ENCODE measurements around the gene SUPT4H1.

SUPT4H1 gene

GRCh38 chr17:58373923-58374322 lies 21.9 kb upstream of the SUPT4H1 start:
- Mint-ChIP-seq H3K36me3 (ENCODE audit: low read depth) (peaks cover 3% of the 10 kb centered on the region), H3K4me3 (no peak overlapping the region), H3K27me3 (no peaks in the 10 kb centered on the region), H3K9me3 (no peaks in the 10 kb centered on the region), H3K27ac (no peak overlapping the region), H3K4me1 (ENCODE audit: low read depth) (peaks cover 24% of the 10 kb centered on the region)

GRCh38 chr17:58373003-58373402 lies 21.0 kb upstream of the SUPT4H1 start:
- Mint-ChIP-seq H3K27me3 (no peaks in the 10 kb centered on the region), H3K27ac (no peak overlapping the region), H3K4me1 (ENCODE audit: low read depth) (peaks cover 21% of the 10 kb centered on the region), H3K4me3 (no peak overlapping the region), H3K9me3 (no peaks in the 10 kb centered on the region), H3K36me3 (ENCODE audit: low read depth) (peaks cover 3% of the 10 kb centered on the region)

GRCh38 chr17:58371300-58371950 lies 19.4 kb upstream of the SUPT4H1 start:
- H3K27ac Mint-ChIP-seq: no peak overlapping the region
- no peaks in the 10 kb centered on the region for H3K9me3 Mint-ChIP-seq
- H3K4me3 Mint-ChIP-seq: no peak overlapping the region
- H3K4me1 Mint-ChIP-seq (ENCODE audit: low read depth): peaks cover 21% of the 10 kb centered on the region
- peaks cover 3% of the 10 kb centered on the region for H3K36me3 Mint-ChIP-seq (ENCODE audit: low read depth)
- no peaks in the 10 kb centered on the region for H3K27me3 Mint-ChIP-seq

- Mint-ChIP-seq H3K4me1 (ENCODE audit: low read depth) (peaks cover 21% of the 10 kb centered on the region), H3K27me3 (no peaks in the 10 kb centered on the region), H3K36me3 (ENCODE audit: low read depth) (peaks cover 3% of the 10 kb centered on the region), H3K9me3 (no peaks in the 10 kb centered on the region), H3K4me3 (no peak overlapping the region), H3K27ac (no peak overlapping the region)
Observed at GRCh38 chr17:58370716-58371115, 18.7 kb upstream of the SUPT4H1 start.

- Mint-ChIP-seq H3K36me3 (ENCODE audit: low read depth) (peaks cover 3% of the 10 kb centered on the region), H3K4me3 (no peak overlapping the region), H3K27ac (no peak overlapping the region), H3K9me3 (no peaks in the 10 kb centered on the region), H3K4me1 (ENCODE audit: low read depth) (peaks cover 21% of the 10 kb centered on the region), H3K27me3 (no peaks in the 10 kb centered on the region)
Observed at GRCh38 chr17:58370309-58370708, 18.3 kb upstream of the SUPT4H1 start.

GRCh38 chr17:58369214-58370031 lies 17.4 kb upstream of the SUPT4H1 start:
- no peak overlapping the region for H3K27ac Mint-ChIP-seq
- peaks cover 21% of the 10 kb centered on the region for H3K4me1 Mint-ChIP-seq (ENCODE audit: low read depth)
- H3K36me3 Mint-ChIP-seq (ENCODE audit: low read depth): peaks cover 3% of the 10 kb centered on the region
- H3K9me3 Mint-ChIP-seq: no peaks in the 10 kb centered on the region
- H3K4me3 Mint-ChIP-seq: no peak overlapping the region
- H3K27me3 Mint-ChIP-seq: no peaks in the 10 kb centered on the region

- Mint-ChIP-seq H3K27me3 (no peaks in the 10 kb centered on the region), H3K27ac (no peak overlapping the region), H3K4me3 (no peak overlapping the region), H3K36me3 (ENCODE audit: low read depth) (peaks cover 3% of the 10 kb centered on the region), H3K4me1 (ENCODE audit: low read depth) (peaks cover 21% of the 10 kb centered on the region), H3K9me3 (no peaks in the 10 kb centered on the region)
Observed at GRCh38 chr17:58368860-58369213, 16.8 kb upstream of the SUPT4H1 start.

GRCh38 chr17:58367461-58367860 lies 15.5 kb upstream of the SUPT4H1 start:
- Mint-ChIP-seq H3K36me3 (ENCODE audit: low read depth) (peaks cover 3% of the 10 kb centered on the region), H3K4me3 (no peak overlapping the region), H3K27me3 (no peaks in the 10 kb centered on the region), H3K27ac (no peak overlapping the region), H3K9me3 (no peaks in the 10 kb centered on the region), H3K4me1 (ENCODE audit: low read depth) (peaks cover 21% of the 10 kb centered on the region)

- H3K27ac Mint-ChIP-seq: no peak overlapping the region
- H3K4me1 Mint-ChIP-seq (ENCODE audit: low read depth): peaks cover 20% of the 10 kb centered on the region
- no peak overlapping the region for H3K4me3 Mint-ChIP-seq
- H3K36me3 Mint-ChIP-seq (ENCODE audit: low read depth): peaks cover 3% of the 10 kb centered on the region
- H3K27me3 Mint-ChIP-seq: no peaks in the 10 kb centered on the region
- H3K9me3 Mint-ChIP-seq: no peaks in the 10 kb centered on the region
Observed at GRCh38 chr17:58365980-58366595, 14.1 kb upstream of the SUPT4H1 start.

GRCh38 chr17:58365185-58365979 lies 13.4 kb upstream of the SUPT4H1 start:
- no peak overlapping the region for H3K4me3 Mint-ChIP-seq
- H3K9me3 Mint-ChIP-seq: no peaks in the 10 kb centered on the region
- H3K27ac Mint-ChIP-seq: no peak overlapping the region
- H3K27me3 Mint-ChIP-seq: no peaks in the 10 kb centered on the region
- peaks cover 13% of the 10 kb centered on the region for H3K4me1 Mint-ChIP-seq (ENCODE audit: low read depth)
- peaks cover under 1% of the 10 kb centered on the region for H3K36me3 Mint-ChIP-seq (ENCODE audit: low read depth)

- no peak overlapping the region for H3K27ac Mint-ChIP-seq
- no peaks in the 10 kb centered on the region for H3K36me3 Mint-ChIP-seq (ENCODE audit: low read depth)
- H3K27me3 Mint-ChIP-seq: no peaks in the 10 kb centered on the region
- H3K4me1 Mint-ChIP-seq (ENCODE audit: low read depth): peaks cover 8% of the 10 kb centered on the region
- H3K9me3 Mint-ChIP-seq: no peaks in the 10 kb centered on the region
- H3K4me3 Mint-ChIP-seq: no peak overlapping the region
Observed at GRCh38 chr17:58364270-58364942, 12.4 kb upstream of the SUPT4H1 start.

GRCh38 chr17:58363457-58364185 lies 11.6 kb upstream of the SUPT4H1 start:
- no peaks in the 10 kb centered on the region for H3K36me3 Mint-ChIP-seq (ENCODE audit: low read depth)
- H3K27me3 Mint-ChIP-seq: no peaks in the 10 kb centered on the region
- no peak overlapping the region for H3K4me3 Mint-ChIP-seq
- peak overlapping the region; percentile 45 for H3K27ac Mint-ChIP-seq
- H3K9me3 Mint-ChIP-seq: no peaks in the 10 kb centered on the region
- no peaks in the 10 kb centered on the region for H3K4me1 Mint-ChIP-seq (ENCODE audit: low read depth)

GRCh38 chr17:58362368-58363014 lies 10.5 kb upstream of the SUPT4H1 start:
- Mint-ChIP-seq H3K4me3 (no peak overlapping the region), H3K4me1 (ENCODE audit: low read depth) (no peaks in the 10 kb centered on the region), H3K27me3 (no peaks in the 10 kb centered on the region), H3K9me3 (no peaks in the 10 kb centered on the region), H3K36me3 (ENCODE audit: low read depth) (no peaks in the 10 kb centered on the region), H3K27ac (no peak overlapping the region)

Measured in stimulated activated naive CD8-positive, alpha-beta T cell treated with anti-CD3 and anti-CD28 coated beads, Interleukin-15, Interleukin-2, amounts not matched to agents 100 ng/mL and 50 ng/mL, for 24 hours (primary cell).